Duodenal mucosa (tissue), 2 donors: Measurements from ENCODE around the gene RHOH.

ENCODE experiments used
- H3K27ac ChIP-seq: one replicate; pipeline ENCODE4 v1.7.0; 2013; ENCODE audit warnings: low read depth, low read length
- H3K27me3 ChIP-seq, 2 donors: one replicate each; pipeline ENCODE4 v1.7.0; 2013; ENCODE audit warnings: low read length in 2 of 2, control low read depth in 1 of 2; ENCODE audit not compliant: insufficient read depth in 2 of 2, control insufficient read depth in 1 of 2
- H3K36me3 ChIP-seq, 2 donors: one replicate each; pipeline ENCODE4 v1.7.0; 2013; ENCODE audit warnings: low read length in 2 of 2, control low read depth in 1 of 2; ENCODE audit not compliant: insufficient read depth in 2 of 2, control insufficient read depth in 1 of 2
- H3K4me1 ChIP-seq, 2 donors: one replicate each; pipeline ENCODE4 v1.7.0; 2013; ENCODE audit warnings: low read length in 2 of 2, control low read depth in 1 of 2; ENCODE audit not compliant: insufficient read depth in 2 of 2, control insufficient read depth in 1 of 2
- H3K4me3 ChIP-seq, 2 donors: one replicate each; pipeline ENCODE4 v1.7.0; 2013; ENCODE audit warnings: low read length in 2 of 2, low read depth in 1 of 2
- H3K9ac ChIP-seq, 2 donors: one replicate each; pipeline ENCODE4 v1.7.0; 2013; ENCODE audit warnings: low read length in 2 of 2, low read depth in 1 of 2
- H3K9me3 ChIP-seq, 2 donors: one replicate each; pipeline ENCODE4 v1.7.0; 2013; ENCODE audit warnings: low read length in 2 of 2, control low read depth in 1 of 2; ENCODE audit not compliant: control insufficient read depth in 1 of 2

RHOH gene

DNA sequence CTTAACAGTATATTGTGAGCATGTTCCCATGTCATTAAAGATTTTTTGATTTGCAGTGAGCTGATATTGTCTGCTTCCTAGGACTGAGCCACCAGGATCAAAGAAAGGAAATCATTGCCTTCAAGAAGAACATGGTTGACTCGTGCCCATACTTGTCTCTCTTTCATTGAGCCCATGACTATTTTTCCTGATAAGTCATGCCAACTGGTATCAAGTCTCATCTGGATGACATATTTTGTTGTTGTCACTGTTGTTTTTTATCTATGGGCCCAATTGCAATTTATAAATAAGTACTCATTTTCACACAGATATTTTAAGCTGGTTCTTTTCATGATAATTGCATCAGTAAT, 10.2 kb upstream of the RHOH start:
- Histone ChIP-seq H3K4me3 (no peak overlapping the region), H3K9ac (no peak overlapping the region), H3K9me3 (no peaks in the 10 kb centered on the region), H3K27me3 (no peaks in the 10 kb centered on the region), H3K27ac (no peak overlapping the region), H3K36me3 (no peaks in the 10 kb centered on the region), H3K4me1 (peaks cover 12 to 14% of the 10 kb centered on the region in 2 donors)

- peaks cover 12 to 21% of the 10 kb centered on the region in 2 donors for H3K4me1 ChIP-seq
These were observed 9.4 kb upstream of the RHOH start for GRCh38 chr4:40187386-40187906.

DNA sequence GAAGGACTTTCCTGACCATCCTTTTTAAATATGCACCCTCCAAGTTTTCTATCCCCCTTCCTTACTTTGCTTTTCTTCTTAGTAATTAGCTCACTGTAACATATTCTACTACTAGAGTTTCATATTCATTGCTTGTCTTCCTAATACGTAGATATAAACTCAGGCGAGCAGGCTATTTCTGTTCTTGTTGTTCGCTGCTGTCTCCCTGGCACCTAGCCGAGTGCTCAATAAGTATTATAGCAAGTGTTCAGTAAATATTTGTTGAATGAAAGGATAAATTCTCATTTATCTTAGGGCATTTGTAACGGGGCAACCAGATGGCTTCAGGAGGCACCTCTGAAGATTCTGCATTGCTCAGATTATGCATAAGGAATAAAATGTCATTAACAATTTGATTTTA, 6.8 kb upstream of the RHOH start:
- Histone ChIP-seq H3K27ac (no peak overlapping the region), H3K36me3 (no peaks in the 10 kb centered on the region), H3K27me3 (no peaks in the 10 kb centered on the region), H3K4me3 (no peak overlapping the region), H3K9ac (no peak overlapping the region), H3K4me1 (peaks cover 16 to 37% of the 10 kb centered on the region in 2 donors), H3K9me3 (no peaks in the 10 kb centered on the region)

More at GRCh38 chr4:40187386-40187906, 9.4 kb upstream of the RHOH start:
- Histone ChIP-seq H3K27me3 (no peaks in the 10 kb centered on the region), H3K9ac (no peak overlapping the region), H3K36me3 (no peaks in the 10 kb centered on the region), H3K27ac (no peak overlapping the region), H3K9me3 (no peaks in the 10 kb centered on the region), H3K4me3 (no peak overlapping the region)

- H3K27ac ChIP-seq = no peak overlapping the region
- peaks cover 16 to 37% of the 10 kb centered on the region in 2 donors for H3K4me1 ChIP-seq
- no peaks in the 10 kb centered on the region for H3K36me3 ChIP-seq
- no peak overlapping the region for H3K9ac ChIP-seq
- H3K4me3 ChIP-seq = no peak overlapping the region
- H3K9me3 ChIP-seq = no peaks in the 10 kb centered on the region
- H3K27me3 ChIP-seq = no peaks in the 10 kb centered on the region
These were observed 6.4 kb upstream of the RHOH start for GRCh38 chr4:40190465-40190864.

DNA sequence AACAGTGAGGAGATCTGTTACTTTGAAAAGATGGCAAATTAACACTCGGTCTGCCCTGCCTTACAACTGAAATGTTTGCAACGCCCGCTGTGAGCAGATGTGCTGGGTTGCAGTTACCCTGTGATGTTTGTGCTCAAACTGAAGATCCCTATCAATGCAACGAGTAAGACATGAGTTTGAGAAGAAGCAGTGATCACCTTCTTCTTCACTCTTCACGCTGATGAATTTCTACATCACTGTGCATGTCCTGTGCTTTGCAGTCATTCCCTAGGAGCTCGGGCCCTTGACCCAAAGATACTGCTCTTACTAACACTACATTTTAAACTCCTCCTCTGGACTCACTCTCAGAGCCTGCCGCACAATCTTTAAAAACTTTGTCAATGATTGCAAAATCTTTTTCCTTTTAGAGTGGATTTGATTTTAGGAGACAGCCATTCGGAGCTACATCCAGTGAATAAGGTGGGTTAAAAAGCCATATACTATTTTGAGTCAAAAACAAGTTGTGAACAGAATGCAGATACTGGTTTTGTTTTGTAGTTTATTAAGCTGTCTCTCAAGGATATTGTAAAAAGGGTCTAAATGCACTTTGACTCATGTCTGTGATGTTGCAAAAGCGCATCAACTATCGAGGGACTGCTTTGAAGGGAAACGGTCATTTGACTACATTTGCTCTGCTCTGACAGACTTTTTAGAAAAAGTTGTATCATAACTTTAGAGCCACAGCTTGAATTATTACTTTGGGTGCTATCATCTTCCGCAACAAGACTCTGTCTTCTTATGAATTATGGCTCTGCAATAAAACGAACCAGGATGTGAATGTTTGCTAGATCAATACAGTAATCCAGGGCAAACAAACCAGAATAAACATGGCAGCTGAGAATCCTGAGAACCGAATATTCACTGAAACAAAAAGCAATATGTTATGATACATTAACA, 5.7 kb upstream of the RHOH start:
- H3K36me3 ChIP-seq = no peaks in the 10 kb centered on the region
- no peak overlapping the region for H3K9ac ChIP-seq
- peaks cover 16 to 37% of the 10 kb centered on the region in 2 donors for H3K4me1 ChIP-seq
- H3K27me3 ChIP-seq = no peaks in the 10 kb centered on the region
- peak overlapping the region; percentile 12 to 16 for H3K4me3 ChIP-seq
- H3K9me3 ChIP-seq = no peaks in the 10 kb centered on the region
- H3K27ac ChIP-seq = no peak overlapping the region

GRCh38 chr4:40192114-40193015, 4.5 kb upstream of the RHOH start:
- Histone ChIP-seq H3K36me3 (no peaks in the 10 kb centered on the region), H3K27me3 (no peaks in the 10 kb centered on the region), H3K27ac (peak overlapping the region; percentile 1), H3K4me3 (peak overlapping the region; percentile 11 to 30), H3K4me1 (peaks cover 16 to 37% of the 10 kb centered on the region in 2 donors), H3K9ac (peak overlapping the region in 1 of 2 donors; percentile 49), H3K9me3 (no peaks in the 10 kb centered on the region)

GRCh38 chr4:40193016-40193571, 3.7 kb upstream of the RHOH start:
- Histone ChIP-seq H3K4me1 (peaks cover 16 to 37% of the 10 kb centered on the region in 2 donors), H3K27ac (peak overlapping the region; percentile 1), H3K9ac (peak overlapping the region in 1 of 2 donors; percentile 49), H3K27me3 (no peaks in the 10 kb centered on the region), H3K9me3 (no peaks in the 10 kb centered on the region), H3K4me3 (peak overlapping the region in 1 of 2 donors; percentile 30), H3K36me3 (no peaks in the 10 kb centered on the region)

DNA sequence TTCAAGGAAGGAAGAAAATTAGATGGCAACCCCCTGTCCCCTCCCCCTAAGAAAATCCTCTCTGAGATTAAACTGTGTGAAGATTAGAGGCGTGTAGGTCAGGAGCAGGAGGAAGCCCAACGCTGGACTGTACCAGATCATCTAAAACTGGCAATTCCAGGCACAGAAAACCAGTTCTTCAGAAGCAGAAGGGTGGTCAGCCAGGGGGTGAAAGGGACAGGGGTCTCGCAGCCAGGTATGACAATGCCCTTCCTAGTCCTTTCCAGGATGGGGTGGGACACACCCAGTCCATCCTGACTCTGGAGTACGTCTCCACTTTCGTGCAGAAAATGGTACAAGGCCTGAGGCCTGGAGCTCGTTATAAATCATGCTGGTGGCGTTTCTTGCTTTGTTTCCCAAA, 3.3 kb upstream of the RHOH start:
- Histone ChIP-seq H3K27me3 (no peaks in the 10 kb centered on the region), H3K27ac (no peak overlapping the region), H3K4me1 (peaks cover 16 to 37% of the 10 kb centered on the region in 2 donors), H3K9ac (peak overlapping the region in 1 of 2 donors; percentile 7), H3K9me3 (no peaks in the 10 kb centered on the region), H3K36me3 (no peaks in the 10 kb centered on the region), H3K4me3 (peak overlapping the region in 1 of 2 donors; percentile 19)

DNA sequence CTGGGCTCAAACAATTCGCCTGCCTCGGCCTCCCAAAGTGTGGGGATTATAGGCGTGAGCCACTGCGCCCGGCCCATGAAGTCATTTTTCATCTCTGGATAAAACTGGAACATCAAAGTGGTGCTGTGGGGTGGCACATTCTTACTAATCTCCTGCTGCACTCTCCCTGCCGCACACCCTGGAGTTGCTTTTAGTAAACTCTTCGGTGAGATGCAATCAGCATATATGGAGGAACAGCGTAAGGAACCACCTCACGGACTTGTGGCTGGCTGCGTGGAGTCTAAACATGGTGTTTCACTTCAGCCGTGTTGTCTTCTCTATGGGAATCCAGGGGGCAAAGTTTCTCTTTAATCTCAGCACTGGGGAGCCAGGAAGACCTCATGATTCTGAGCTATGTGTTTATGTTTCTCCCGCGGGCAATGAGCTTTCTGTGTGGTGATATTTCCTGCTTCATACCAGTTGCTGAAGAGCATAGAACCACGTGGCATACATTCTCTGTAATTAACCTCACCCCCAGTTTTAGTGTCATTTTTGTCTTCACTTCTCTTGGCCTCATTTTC, 2.1 kb upstream of the RHOH start:
- Histone ChIP-seq H3K4me1 (peaks cover 16 to 37% of the 10 kb centered on the region in 2 donors), H3K9ac (peak overlapping the region; percentile 26 to 36), H3K9me3 (no peaks in the 10 kb centered on the region), H3K27me3 (no peaks in the 10 kb centered on the region), H3K27ac (peak overlapping the region; percentile 34), H3K36me3 (no peaks in the 10 kb centered on the region), H3K4me3 (peak overlapping the region; percentile 36 to 55)
